K562 (cell line): Measurements from ENCODE around the gene CTAG1B. TPM values are rescaled to one million over a fixed set of nuclear protein-coding genes. Genes with fewer than 3 reads are reported as not detected.

Experiments
- ATF6 ChIP-seq: sonication (generic); formaldehyde crosslinking; IDR thresholded peaks from 2 replicates; pipeline ENCODE4 v1.4.0; 2020; ENCODE audit warnings: mild to moderate bottlenecking, missing genetic modification reagents
- CBX1 ChIP-seq: sonication (generic); IDR thresholded peaks from 2 replicates; pipeline ENCODE4 v1.6.1; 2016; ENCODE audit warnings: antibody characterized with exemption, low read depth, mild to moderate bottlenecking
- CHD7 ChIP-seq: fragments of 200-600 bp; sonication (generic); IDR thresholded peaks from one replicate; pipeline ENCODE4 v1.6.1; 2012; ENCODE audit warnings: mild to moderate bottlenecking, low read depth, low read length, inconsistent platforms
- GTF2B ChIP-seq: IDR thresholded peaks from 2 replicates; pipeline ENCODE4 v1.6.1; 2011; ENCODE audit not compliant: insufficient read length; ENCODE audit errors: extremely low read depth
- RBM17 ChIP-seq: fragments of 200-400 bp; formaldehyde crosslinking; IDR thresholded peaks from 2 replicates; pipeline ENCODE4 v1.6.1; 2017; ENCODE audit warnings: low read depth, mild to moderate bottlenecking, low read length, borderline replicate concordance
- polyA plus RNA-seq, 8 experiments: library from polyadenylated mRNA; depleted of rRNA in 4 of 8; stranded (reverse) in 5 of 8; unstranded in 3 of 8; fragments of >200 nt; fragmentation: Nextera tagmentation in 2 of 8; fragmentation: Illumina TruSeq in 1 of 8; extraction: Ambion mirVana in 2 of 8; extraction: Trizol in 1 of 8; gene quantifications; 2 replicates each; pipeline versions ENCODE4 v1.2.1 to v1.2.3, GENCODE V29; 2011 to 2014; ENCODE audit warnings: inconsistent platforms in 1 of 8, missing spikeins in 1 of 8
- total RNA-seq, 7 experiments: library from RNA; depleted of rRNA in 6 of 7; stranded (reverse); fragments of >200 nt in 6 of 7; fragmentation: Illumina TruSeq in 2 of 7; extraction: Trizol in 2 of 7; gene quantifications; 2 replicates each; pipeline versions ENCODE4 v1.2.1 to v1.2.3, GENCODE V29; 2011 to 2021; ENCODE audit warnings: low replicate concordance in 1 of 7

CTAG1B gene
- total and polyA plus RNA-seq, 9 of the 15 experiments (the other 6 are each of a cell fraction or from before 2014, with no cell fraction given), result not detected

- TF ChIP-seq CHD7, result no peak
- no peak for TF ChIP-seq GTF2B
- no peak for TF ChIP-seq CBX1
- no peak for TF ChIP-seq ATF6 (CRISPR knock-in tag)
- TF ChIP-seq RBM17, result no peak
- TF ChIP-seq, all 486 proteins: peak for 0
Observed at GRCh38 chrX:154649503-154650220, 30.6 kb upstream of the CTAG1B start (continued).
